Activated T-helper 1 cell treated with Interleukin-2 at 50 U/mL for 16 hours (primary cell): ENCODE measurements around the gene DTX3.
"Not testable (repeated sequence)": the region's sequence is repeated elsewhere in the genome, so short reads cannot be mapped to it uniquely, and the experiment has no call there.

Experiments used
- DNase-seq: peaks from one replicate; pipeline ENCODE4 v3.0.0-alpha.2; 2020; ENCODE audit warnings: low read depth

DTX3 gene

GRCh38 chr12:57607958-57608663 is 3.5 kb downstream of the DTX3 start:
- DNase-seq: no peak

DNA sequence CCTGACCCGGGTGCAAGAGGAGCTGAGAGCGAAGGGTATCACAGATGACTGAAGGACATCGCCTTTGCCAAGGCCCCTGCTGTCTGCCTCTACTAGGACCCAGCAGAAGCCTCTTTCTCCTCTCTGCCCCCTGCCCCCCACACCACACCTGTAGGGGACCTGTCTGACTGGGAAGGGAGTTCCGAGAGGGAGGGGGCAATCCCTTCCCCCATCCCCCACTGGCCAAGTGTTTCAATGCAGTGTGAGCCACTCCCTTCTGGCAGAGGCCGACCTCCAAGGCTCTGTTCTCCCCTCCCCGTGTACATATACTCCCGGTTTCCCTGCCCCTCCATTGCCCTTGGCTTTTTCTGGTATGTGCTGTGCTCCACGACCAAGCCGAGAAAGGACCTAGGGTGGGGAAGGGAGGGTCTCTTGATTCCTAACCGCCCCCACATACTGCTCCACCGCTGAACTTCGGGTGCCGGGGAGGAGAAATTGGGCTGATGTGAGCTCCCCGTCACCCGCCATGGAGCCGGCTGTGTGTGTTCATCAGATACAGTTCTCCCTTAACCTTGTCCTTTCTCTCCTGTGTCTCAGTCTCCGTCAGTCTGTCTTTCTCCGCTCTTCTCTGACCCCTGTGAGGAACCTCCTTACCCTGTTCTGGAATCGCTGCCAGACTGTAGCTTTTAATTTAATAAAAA is 4.6 kb downstream of the DTX3 start:
- DNase-seq: no peak

GRCh38 chr12:57609781-57610553 is 5.3 kb downstream of the DTX3 start:
- no peak for DNase-seq

DNA sequence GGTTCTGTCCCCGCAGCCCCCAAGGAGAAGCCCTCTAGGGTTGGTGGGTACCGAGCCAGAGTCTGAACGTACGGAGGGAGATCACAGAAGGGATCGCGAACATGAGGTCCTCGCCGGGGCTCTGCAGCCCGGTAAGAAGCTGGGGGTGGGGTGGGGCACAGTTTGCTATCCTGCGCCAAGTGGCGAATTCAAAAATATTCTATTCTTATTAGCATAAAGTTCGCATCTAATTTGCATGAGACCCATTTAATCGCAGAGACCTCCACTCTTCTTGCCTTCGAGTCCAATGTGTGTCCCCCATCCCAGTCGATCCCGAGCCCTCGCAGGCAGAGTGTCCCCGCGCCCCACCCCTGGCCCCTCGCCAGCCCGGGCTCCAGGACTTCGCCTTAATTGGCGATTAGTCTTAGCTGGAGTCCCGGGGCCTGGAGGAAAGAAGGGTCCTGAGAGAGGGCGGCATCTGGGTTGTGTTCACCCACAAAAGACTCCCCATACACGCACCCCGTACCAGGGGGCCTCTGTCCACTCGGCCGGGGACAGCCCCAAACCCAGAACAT is 6.0 kb downstream of the DTX3 start:
- no peak for DNase-seq

DNA sequence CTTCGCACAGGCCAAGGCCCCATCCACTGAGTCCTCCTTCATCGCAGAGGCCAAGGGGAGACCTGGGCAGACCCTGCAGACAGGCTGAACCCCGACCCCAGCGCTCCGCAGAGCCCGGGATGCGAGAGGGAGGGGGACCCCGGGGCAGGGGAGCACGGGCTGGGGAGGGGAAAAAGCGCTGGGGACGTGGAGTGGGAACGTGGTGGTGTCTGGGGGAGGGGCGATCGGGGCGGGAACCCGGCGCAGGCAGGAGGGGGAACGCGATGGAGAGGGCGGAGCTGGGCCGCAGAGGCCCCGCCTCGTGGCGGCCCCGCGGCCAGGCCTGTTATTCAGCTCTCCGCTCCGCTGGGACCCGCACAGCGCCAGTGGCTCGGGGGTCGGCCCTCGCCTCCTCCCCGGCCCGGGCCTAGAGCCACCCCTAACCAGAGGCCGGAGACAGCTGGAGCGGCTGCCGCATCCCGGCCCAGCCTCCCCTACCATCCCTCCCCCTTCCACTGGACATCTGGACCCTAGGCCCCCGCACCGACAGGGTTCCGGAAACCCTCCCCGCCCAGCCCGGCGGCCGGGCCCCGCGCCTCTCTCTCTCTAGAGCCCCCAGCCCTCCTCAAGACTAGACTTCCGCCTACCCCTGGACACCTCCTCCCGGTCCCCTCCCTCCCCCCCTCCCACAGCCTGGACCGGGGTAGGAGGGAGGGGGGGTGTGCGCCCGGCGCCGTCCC is 6.6 kb downstream of the DTX3 start, which contains the start of gene ARHGEF25:
TSS of gene ARHGEF25 (plus strand) at position 328 of the 719 bp plus-strand sequence. CDS start 460 bp downstream, outside the sequence.
- DNase-seq: no peak

DNA sequence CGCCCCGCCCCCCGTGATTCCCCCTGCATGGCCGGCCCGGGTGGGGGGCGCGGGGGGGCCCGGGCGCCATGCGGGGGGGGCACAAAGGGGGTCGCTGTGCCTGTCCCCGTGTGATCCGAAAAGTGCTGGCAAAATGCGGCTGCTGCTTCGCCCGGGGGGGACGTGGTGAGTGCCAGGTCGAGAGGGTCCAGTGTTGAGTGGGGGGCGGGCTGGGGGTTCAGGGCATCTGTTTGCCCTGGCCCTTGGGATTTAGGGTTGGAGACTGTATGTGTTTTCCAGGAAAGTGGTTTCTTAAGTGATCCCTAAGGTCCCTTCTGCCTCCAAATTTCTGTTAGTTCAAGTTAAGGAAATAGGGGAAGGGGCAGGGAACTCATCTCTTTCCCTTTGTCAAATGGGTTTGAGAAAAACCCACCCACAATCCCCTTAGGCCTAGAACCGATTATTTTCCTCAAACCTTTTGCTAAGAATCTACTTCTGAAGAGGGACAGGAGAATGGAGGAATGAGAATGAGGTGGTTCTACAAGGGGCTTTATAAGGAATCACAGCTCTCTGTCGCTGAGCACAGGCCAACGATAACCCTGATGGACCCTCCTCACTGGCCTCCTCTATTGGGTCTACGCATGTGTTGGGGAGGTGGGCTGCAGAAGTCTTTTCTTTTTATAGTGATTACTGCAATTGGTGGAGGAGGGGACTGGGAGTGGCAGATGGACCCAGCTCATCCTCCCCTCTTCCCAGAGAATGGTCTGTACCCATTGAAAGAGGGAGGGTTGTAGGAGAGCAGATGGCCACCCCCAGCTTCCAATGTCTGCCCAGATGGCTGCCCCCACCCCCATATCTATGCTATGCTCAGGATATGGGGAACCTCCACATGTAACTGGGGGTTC is 7.4 kb downstream of the DTX3 start:
- DNase-seq: no peak

DNA sequence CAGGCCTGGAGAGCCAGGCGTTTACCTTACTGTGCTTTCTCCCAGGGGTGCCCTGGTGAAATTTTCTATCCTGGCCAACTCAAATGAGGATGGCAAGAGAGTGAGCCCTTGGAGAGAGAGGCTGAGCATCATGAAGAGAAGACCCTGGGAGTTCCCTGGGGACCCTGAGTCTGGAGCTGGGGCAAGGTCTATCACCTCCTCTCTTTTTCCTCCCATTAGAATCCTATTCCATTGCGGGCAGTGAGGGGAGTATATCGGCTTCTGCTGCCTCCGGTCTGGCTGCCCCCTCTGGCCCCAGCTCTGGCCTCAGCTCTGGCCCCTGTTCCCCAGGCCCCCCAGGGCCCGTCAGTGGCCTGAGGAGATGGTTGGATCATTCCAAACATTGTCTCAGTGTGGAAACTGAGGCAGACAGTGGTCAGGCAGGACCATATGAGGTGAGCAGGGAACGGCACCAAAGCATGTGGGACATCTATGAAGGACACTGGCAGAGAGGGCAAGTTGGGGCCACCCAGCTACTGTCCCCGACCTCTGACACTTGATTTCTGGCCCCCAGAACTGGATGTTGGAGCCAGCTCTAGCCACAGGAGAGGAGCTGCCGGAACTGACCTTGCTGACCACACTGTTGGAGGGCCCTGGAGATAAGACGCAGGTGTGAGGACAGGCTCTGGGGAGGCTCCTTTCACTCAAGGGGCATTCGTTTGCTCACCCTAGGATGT is 8.2 kb downstream of the DTX3 start:
- no peak for DNase-seq

- no peak for DNase-seq
These were observed 8.9 kb downstream of the DTX3 start for GRCh38 chr12:57613427-57614109.

DNA sequence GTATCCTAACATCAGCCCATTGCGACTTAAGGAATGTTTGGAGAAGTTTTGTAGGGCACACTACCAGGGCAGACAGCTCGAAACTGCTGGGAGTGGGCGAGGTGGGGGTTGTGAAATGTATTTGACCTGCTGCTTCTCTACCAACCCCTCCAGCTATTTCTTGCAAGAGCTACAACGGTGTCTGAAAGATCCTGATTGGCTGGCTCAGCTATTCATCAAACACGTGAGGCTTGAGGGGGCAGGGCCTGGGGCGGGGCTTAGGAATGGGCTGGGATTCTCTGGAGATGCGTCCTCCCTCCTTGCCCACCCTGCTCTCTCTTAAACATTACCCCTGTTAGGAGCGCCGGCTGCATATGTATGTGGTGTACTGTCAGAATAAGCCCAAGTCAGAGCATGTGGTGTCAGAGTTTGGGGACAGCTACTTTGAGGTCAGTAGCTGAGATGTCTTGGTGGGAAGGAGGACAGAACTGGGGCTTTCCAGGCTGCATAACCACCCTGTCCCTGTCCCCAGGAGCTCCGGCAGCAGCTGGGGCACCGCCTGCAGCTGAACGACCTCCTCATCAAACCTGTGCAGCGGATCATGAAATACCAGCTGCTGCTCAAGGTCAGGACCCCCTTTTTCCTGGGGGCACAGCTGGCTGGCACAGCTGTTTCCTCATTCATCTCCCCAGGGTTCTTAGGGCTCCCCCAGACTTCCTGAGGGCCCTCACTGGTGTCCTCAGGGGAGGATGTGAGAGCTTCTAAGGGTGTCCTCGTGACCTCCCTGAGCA is 9.7 kb downstream of the DTX3 start:
- DNase-seq: no peak

DNA sequence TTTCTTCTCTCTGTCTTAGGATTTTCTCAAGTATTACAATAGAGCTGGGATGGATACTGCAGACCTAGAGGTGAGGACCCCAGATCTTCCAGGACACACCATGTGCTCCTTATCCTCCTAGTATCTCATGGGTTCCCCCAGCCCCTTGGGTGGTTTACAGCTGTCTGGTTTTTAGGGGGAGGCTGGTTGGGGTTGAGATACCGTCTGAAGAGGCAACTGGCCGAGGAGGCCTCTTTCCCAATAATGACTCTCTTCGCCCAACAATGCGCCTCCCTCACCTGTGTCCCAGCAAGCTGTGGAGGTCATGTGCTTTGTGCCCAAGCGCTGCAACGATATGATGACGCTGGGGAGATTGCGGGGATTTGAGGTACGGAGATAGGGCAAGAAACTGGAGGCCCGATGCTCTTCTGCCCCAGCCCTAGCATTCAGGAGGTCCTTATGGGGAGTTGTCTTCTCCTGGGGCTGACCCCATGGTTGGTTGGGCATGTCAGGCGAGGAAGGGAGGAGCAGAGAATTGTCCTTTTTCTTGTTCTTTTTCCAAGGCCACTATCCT is 10.4 kb downstream of the DTX3 start:
- DNase-seq: no peak

- DNase-seq: no peak
These were observed 11.0 kb downstream of the DTX3 start for GRCh38 chr12:57615637-57616036.

DNA sequence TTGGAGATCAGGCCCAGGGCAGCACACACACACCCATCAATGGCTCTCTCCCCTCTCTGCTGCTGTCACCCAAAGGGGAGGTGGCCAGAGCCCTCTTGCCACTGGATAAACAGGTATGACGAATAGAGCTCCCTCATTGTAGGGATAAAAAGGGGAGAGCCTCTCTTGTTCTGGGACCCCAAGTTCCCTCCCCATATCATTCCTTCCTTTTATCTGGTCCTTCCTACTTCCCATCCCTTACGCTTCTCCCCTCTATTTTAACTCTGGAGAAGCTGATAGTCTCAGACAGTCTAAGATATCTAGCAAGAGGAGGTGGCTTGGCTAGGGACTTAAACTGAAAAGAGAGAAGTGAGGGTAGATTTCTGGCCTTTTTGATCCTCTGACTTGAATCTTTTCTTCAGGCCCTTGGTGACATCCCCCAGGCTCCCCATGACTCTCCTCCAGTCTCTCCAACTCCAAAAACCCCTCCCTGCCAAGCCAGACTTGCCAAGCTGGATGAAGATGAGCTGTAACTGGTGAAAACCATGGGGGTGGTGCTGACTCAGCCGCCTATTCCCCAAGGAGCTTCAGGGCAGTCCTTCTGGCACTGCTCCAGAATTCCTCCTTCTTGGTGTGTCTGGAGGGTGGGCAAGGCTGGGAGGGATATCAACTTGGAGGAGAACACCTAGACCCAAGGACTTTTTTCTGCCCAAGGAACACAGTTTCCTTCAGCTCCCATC is 11.9 kb downstream of the DTX3 start:
- no peak for DNase-seq

DNA sequence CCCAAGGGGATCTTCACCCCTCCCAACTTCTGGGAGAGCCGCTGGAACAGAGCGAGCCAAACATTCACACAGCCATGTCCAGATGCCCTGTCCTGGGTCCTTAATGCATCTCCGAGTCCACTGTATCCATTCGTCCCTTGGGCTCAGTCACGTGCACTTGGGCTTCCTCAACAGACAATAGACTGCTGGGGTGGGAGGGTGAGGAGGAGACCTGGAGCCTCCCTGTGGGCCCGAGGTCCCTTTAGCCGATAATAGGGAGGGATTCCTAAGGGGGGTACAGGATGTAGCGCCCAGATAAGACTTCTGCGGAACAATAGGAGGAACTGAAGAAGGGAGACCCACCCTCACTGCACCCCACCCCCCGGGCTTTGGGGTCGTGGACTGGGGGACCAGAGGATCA is 13.3 kb downstream of the DTX3 start:
- DNase-seq: no peak

- not testable (repeated sequence) for DNase-seq
These were observed 13.8 kb downstream of the DTX3 start for GRCh38 chr12:57618431-57618830.

GRCh38 chr12:57618966-57619433 is 14.4 kb downstream of the DTX3 start:
- no peak for DNase-seq

- no peak for DNase-seq
These were observed 15.0 kb downstream of the DTX3 start for GRCh38 chr12:57619434-57620244.
